Anterior cingulate cortex (tissue), 58 donors: ENCODE data around the gene FAM193B.

Source experiments
- DNase-seq, 58 donors: peaks; one replicate each; lab custom pipeline; 2025; lab: John Stamatoyannopoulos, UW

FAM193B gene

GRCh38 chr5:177519463-177520235 lies 34.7 kb downstream of the FAM193B start:
- no peak for DNase-seq

GRCh38 chr5:177516601-177517568 lies 37.5 kb downstream of the FAM193B start, which contains the start of gene DDX41:
Gene DDX41 (minus strand): TSS chr5:177516961. CDS start chr5:177516945, 16 bp downstream.
- peak; percentile 84 to 99 (median 97) for DNase-seq

- DNase-seq = no peak
Measured at GRCh38 chr5:177515580-177515979, 38.8 kb downstream of the FAM193B start.

GRCh38 chr5:177514541-177514940 lies 39.8 kb downstream of the FAM193B start:
- no peak for DNase-seq

DNA sequence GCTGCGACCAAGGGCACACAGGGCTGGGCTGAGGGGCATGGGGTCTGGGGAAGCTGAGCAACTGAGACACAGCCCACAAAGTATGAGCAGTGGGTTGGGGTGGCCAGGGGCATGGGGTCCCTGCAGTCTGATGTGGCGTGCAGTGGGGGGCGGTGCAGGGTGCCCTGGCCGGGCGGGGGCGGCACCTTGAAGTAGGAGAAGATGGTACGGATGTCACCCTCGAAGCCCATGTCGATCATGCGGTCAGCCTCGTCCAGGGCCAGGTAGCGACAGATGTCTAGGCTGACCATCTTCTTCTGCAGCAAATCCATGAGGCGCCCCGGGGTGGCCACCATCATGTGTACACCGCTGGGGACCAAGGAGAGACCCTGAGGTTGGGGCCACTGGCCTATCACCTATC lies 40.9 kb downstream of the FAM193B start:
- DNase-seq = no peak

GRCh38 chr5:177512736-177513380 lies 41.5 kb downstream of the FAM193B start:
- DNase-seq = no peak

DNA sequence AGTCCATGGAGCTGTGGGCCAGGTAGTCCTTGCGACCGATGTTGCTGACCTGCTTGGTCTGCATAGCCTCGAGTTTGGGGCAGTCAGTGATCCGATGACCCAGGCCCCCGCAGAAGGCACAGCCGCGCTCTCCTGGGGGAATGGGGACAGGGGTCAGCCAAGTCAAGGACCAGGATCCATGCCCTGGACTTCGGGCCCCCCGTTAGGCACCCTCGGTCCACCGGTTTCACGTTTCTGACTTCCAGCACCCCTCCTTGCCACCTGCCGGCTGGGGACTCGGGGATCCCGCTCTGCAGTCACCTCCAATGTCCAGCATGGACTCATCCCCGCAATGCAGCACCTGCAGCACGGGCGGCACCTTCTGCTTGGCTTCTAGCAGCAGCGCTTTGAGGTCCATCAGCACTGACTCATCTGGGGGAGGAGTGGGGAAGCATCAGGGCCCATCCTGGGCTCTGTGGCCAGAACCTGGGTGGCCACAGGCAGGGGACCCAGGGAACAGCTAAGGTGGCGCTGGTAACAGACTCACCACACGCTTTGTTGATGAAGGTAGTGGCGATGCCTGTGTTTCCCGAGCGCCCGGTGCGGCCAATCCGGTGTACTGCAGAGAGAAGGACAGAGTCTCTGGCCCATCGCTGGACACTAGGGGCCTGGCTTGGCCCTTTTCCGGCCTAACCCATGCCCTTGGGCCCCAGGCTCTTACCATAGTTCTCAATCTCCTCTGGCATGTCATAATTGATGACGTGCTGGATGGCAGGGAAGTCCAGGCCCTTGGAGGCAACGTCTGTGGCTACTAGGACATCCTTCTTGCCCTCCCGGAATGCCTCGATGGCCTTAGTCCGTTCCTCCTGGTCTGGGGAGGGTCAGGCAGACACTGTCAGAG lies 42.3 kb downstream of the FAM193B start:
- DNase-seq = no peak

DNA sequence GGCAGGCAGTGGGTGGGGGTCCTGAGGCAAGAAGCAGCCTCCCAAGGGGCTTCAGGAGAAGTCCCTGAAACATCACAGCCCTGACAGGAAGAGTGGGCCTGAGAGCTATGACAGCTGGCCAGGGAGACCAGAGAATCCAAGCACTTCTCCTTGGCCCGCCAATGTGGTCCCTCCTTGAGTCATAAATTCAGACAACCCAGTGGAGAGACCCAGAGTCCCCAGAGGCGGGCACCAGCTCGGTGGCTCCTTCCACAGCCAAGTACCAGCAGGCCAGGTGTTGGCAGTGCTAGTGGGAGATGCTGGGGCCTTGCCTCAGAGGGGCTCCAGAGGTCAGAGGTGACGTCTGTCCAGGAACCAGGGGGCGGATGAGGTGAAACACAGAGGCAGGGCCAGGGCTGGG lies 43.2 kb downstream of the FAM193B start:
- DNase-seq = no peak

GRCh38 chr5:177510567-177511053 lies 43.8 kb downstream of the FAM193B start:
- no peak for DNase-seq

DNA sequence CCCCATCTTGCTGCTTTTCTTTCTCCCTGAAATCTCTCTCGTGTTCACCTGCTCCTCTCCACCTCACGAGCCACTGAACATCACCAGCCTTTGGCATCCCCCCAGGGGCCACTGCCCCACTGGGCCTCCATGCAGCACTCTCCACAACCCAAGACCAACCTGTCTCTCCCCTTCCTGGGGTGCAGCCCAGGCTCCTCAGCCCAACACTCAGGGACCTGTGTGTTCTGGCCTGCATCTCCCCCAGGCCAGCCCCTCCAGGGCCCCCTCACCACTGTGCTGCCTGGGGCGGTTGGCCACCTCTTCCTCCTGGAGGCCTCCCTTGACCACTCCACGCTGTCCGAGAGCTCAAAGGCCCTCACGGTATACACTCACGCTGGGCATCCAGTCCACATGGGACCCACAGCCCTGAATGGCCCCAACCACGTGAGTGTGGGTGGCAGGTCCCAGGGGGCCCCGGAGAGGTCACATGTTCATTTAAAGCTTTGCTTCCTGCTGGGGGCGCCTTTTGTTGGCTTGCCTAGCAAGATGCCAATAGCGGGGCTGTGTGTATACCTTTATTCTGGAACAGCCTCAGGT lies 44.3 kb downstream of the FAM193B start:
- no peak for DNase-seq

DNA sequence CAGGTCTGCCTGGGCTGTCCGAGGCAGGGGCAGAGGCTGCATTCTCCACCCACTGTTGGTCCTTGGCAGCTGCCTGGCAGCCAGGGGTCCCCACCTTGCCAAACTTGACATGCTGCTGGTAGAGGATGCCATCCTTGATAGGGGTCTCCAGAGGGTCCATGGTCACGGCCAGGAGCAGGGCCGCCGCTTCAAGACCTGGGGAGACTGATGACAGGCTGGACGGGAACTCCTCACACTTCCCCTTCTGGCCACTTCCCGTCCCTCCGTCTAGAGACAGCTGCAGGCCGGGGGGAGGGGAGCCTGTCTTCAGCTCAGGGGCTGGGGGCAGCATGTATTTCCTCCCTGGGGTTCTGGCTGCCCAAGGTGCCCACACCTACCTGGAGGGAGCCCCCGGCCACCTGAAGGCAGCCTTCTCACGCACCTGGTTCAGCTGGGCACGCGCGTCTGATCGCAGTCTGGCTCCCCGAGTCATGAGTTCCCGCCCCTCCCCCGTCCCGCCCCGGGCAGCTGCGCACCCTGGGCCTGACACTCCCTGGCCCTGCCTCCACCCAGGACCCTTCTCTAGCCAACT lies 44.9 kb downstream of the FAM193B start, which contains the start of gene DOK3:
DOK3 (minus strand) TSS at position 446 of the 571 bp plus-strand sequence; CDS start at position 160, 286 bp downstream.
- DNase-seq = peak in 3 of 58 donors; percentile 7 to 10 (median 8)

DNA sequence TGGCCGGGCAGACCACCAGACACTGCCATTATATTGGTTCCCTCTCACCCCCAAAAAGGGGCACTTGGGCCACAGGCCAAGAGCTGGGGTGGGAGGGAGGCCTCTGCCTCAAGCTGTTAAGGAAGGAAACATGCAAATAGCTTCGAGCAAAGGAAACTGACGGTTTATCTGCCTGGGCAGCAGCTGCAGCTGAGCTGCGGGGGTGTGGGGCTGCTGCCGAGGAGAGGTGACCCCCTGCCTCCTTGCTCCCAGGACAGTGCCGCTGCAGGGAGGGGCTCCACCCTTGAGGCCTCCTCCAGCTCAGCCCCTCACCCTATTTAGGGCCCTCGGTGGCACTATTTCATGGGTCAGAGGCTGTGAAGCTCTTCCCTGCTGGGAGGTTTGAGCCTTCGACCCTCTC lies 45.5 kb downstream of the FAM193B start:
- no peak for DNase-seq

DNA sequence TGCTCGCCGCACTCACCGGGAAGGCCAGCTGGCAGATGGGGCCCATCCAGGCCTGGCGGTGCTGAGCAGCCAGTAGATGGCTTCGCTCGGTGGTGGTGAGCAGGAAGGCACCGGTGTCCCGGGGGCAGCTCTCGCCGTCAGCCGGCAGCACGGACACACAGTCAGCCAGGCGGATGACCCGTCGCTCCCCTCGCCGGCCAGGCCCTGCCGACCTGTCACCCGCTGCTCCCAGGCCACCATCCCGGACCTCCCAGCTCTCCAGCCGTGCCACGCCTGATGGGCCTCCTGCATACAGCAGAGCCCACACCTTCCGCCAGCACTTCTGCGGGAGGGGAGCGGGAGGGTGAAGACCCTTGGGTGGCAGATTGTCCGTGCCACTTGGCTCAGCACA lies 46.1 kb downstream of the FAM193B start:
- no peak for DNase-seq

DNA sequence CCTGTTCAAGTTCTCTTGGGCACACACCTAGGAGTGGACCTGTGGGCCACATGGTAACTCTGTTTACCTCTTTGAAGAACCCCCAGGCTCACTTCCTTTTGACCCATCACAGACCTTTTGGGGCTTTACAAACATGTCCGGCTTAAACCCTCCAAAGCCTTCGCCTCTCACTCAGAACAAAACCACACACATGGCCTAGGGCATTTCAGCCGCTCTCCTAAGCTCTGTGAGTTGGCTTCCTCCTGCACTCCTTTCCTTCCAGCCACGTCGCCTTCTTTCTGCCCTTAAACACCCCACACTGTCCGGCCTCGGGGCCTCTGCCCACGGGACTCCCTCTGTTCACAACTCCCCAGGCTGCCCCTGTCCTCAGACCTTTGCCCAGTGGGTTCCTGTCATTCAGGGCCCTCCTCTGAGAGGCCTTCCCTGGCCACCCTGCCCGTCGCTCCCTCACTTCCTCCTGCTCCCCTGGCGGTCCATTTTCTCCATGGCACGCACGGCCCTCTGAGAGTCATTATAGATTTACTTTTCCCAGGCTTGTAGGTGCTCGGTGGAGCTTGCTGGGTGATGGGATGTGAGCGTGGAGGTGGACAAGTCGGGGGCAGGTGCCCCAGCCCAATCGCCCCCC lies 46.7 kb downstream of the FAM193B start:
- DNase-seq = no peak

- no peak for DNase-seq
Measured at GRCh38 chr5:177507165-177507564, 47.2 kb downstream of the FAM193B start.

GRCh38 chr5:177505075-177505474 lies 49.3 kb downstream of the FAM193B start:
- no peak for DNase-seq

DNA sequence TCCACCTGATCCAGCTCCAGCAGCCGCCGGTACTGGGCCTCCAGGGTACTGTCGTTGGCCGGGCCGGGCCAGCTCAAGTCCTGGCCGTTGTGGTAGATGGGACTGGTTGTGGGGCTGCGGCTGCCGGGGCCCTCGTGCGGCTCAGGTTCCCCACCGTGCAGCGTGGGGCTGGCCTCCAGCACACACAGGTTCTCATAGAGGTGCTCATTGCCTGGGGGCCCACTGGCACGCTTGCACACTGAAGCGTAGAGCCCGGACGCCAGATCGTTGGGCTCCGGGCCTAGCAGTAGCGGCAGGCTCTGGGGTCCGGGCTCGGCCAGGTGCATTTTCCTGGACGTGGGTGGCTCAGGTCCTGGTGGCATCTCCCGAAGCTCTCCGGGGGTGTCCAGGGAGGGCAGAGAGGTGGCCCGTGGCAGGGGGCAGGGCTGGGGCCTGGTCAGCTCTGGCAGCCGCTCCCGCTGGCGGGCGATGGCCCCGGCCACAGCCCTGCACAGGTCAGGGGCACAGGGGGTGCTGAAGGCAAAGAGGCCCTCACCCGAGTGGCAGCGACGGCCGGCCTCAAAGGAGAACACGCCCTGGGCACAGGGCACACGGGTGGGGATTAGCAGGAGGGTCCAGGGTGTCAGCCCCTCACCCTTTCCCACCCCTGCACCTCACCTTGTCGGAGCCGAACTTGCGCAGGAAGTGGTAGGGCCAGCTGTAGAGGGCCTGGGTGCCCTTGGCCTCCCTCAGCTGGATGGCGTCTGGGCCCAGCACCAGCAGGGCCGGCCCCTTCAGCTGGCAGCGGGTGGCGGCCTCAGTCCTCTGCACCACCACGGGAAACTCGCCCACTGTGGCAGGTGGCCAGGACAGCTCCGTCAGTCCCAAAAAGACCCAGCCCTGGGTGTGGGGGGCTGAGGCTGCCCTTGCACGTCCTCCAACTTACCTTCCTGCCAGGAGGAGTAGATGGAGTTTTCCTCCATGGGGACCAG lies 50.0 kb downstream of the FAM193B start:
- no peak for DNase-seq
